Activated CD4-positive, alpha-beta T cell treated with anti-CD3 and anti-CD28 coated beads, Interleukin-2, amount 10 ng/mL, durations not matched to agents 7 days and 5 days (primary cell): ENCODE measurements around the gene RASSF4. TPM values are rescaled to one million over a fixed set of nuclear protein-coding genes. Genes with fewer than 3 reads are reported as not detected.

Experiments
- CTCF ChIA-PET: fragments of 350-600 bp; sonication (Branson Sonifier 250); formaldehyde crosslinking; loops from one replicate; lab custom pipeline; 2021; ENCODE audit warnings: antibody characterized with exemption; lab: Charles Lee
- POLR2A ChIA-PET: fragments of 350-600 bp; sonication (Branson Sonifier 250); formaldehyde crosslinking; loops from one replicate; lab custom pipeline; 2021; ENCODE audit warnings: antibody characterized with exemption; lab: Charles Lee
- DNase-seq: peaks from one replicate; pipeline ENCODE4 v3.0.0-alpha.2; 2020
- H3K27ac Mint-ChIP-seq: one replicate; pipeline ENCODE4 v1.8.0; 2021; ENCODE audit warnings: mild to moderate bottlenecking, moderate library complexity, mixed read lengths
- H3K27me3 Mint-ChIP-seq: one replicate; pipeline ENCODE4 v1.8.0; 2021; ENCODE audit warnings: mixed read lengths
- H3K36me3 Mint-ChIP-seq: one replicate; pipeline ENCODE4 v1.8.0; 2021; ENCODE audit warnings: low read depth, mixed read lengths
- H3K4me1 Mint-ChIP-seq: one replicate; pipeline ENCODE4 v1.8.0; 2021; ENCODE audit warnings: mixed read lengths
- H3K4me3 Mint-ChIP-seq: one replicate; pipeline ENCODE4 v1.8.0; 2021; ENCODE audit warnings: mild to moderate bottlenecking, moderate library complexity, mixed read lengths
- H3K9me3 Mint-ChIP-seq: one replicate; pipeline ENCODE4 v1.8.0; 2021; ENCODE audit warnings: mixed read lengths
- total RNA-seq, 2 experiments: library from RNA; stranded (reverse); gene quantifications; one replicate each; pipeline ENCODE4 v1.2.3, GENCODE V29; 2021

The RASSF4 gene
- total RNA-seq, 2 experiments from 2014 or later: 0.42 to 0.52 TPM

DNA sequence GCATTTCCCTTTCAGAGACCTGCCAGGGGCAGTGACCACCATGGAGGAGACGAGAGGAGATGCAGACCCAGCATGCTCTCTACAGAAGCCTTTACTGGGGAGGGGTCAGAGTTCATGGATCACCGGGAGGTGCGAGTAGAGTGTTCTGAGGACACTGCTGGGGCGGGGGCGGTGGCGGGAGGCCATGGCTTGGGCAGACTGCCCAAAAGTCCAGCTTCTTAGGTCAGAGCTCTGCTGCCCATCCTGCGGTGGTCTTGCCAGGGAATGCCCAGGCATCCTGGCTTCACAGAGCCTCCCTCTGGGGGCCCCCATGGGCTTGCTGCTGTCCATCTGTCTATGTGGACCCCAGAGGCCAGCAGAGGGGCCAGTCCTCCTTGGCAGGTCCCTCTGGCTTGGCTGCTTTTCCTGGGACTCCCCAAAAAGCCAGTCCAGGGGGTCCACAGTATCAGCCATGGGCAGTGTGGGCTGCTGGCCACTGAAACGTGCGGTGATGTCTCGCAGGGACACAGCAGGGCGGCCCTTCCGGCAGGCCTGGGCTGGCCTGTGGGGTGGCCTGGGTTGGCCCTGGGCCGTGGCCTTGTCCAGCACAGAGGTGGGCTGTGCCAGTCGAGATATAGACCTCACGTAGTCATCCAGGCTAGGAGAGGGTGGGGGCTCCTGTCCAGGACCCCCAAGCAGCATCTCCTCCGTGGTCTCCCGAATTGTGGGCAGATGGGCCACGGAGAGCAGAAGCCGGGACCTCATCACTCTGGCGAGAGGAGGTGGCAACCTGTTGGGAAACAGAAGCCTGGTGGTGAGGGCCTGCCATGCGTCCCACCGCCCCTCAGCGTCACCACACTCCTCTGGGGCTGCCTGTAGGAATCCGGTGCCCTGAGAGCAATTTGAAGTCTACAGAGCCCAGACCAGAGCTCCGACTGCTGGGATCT is 17.9 kb downstream of the RASSF4 start:
- H3K4me3 Mint-ChIP-seq: no peak overlapping the region
- H3K9me3 Mint-ChIP-seq: no peaks in the 10 kb centered on the region
- H3K27ac Mint-ChIP-seq: no peak overlapping the region
- no peaks in the 10 kb centered on the region for H3K36me3 Mint-ChIP-seq
- peaks cover 2% of the 10 kb centered on the region for H3K27me3 Mint-ChIP-seq
- DNase-seq: no peak
- POLR2A ChIA-PET: no interaction called here
- CTCF ChIA-PET: interaction anchor here (1.1 to 2.7 kb wide), 3 partner anchors 18 to 45 kb away, joined by 3 to 7 read pairs (median 6); no protein-coding TSS in a partner anchor
- H3K4me1 Mint-ChIP-seq: peaks cover 24% of the 10 kb centered on the region

DNA sequence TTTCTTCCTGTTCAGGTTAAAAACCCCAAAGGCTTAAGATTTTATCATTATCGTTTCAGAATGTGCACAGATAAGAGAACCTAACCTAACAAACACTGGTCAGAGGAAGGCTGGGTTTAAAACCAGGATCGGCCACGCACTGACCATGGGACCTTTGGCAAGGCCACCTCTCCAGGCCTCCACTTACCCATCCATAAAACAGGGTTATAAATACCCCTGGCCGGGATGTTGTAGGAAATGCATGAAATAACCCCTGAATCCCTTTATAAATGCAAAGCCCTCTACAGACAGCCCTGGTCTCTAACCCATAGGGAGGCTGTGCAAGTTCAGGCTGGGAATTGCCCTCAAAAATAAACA is 18.6 kb downstream of the RASSF4 start:
- no peaks in the 10 kb centered on the region for H3K9me3 Mint-ChIP-seq
- peaks cover 2% of the 10 kb centered on the region for H3K27me3 Mint-ChIP-seq
- ChIA-PET CTCF (interaction anchor here (1.6 kb wide), 1 partner anchor 46 kb away, joined by 6 read pairs; no protein-coding TSS in a partner anchor), POLR2A (no interaction called here)
- H3K27ac Mint-ChIP-seq: no peak overlapping the region
- H3K4me3 Mint-ChIP-seq: no peak overlapping the region
- no peaks in the 10 kb centered on the region for H3K36me3 Mint-ChIP-seq
- no peak for DNase-seq
- peaks cover 24% of the 10 kb centered on the region for H3K4me1 Mint-ChIP-seq

DNA sequence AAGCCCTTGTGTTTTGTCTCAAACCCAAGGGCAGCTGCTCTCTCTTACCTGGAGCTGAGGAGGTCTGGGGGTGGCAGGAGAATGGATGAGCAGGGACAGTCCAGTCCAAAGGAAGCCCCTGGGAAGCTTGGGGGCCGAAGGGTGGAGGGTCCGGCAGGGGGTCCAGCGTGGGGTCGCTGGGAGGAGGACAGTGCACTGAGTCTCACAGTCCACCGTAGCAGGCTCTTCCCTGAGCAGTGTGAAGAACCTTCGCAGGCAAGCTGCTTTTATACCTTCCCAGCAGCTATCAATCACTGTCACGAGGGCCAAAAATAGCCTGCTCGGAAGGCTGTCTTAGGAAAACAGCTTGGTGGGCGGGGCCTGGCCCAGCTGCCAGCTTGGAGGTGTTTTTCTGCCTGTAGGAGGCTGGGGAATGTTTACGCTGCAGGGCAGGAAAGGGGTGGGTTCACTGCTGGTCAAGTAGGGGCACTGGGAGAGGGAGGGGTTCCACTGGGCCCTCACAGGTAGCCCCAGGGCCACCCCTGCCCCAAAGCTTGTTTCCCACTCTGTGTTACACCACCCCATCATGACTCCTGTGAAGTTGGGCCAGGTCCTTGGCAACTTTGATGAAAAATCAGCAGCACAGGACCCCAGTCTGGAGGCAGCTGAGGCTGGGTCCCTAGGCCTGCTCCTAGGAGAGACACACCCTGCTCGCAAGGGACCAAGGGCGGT is 19.1 kb downstream of the RASSF4 start, which contains the start of gene DEPP1:
Gene DEPP1 (minus strand): TSS at position 240 of the 711 bp plus-strand sequence. CDS start 779 bp downstream, outside the sequence.
- peak within 1 kb of the TSS; percentile 19 for H3K27ac Mint-ChIP-seq
- CTCF ChIA-PET: interaction anchor here (0.6 to 2.4 kb wide), 5 partner anchors 10 to 46 kb away, joined by 3 to 7 read pairs (median 5); no protein-coding TSS in a partner anchor
- H3K4me1 Mint-ChIP-seq: peaks cover 19% of the 10 kb centered on the region
- H3K4me3 Mint-ChIP-seq: no peak within 1 kb of the TSS
- peak; percentile 22 for DNase-seq
- POLR2A ChIA-PET: no interaction called here
- H3K27me3 Mint-ChIP-seq: peaks cover 2% of the 10 kb centered on the region
- H3K36me3 Mint-ChIP-seq: no peaks in the 10 kb centered on the region
- no peaks in the 10 kb centered on the region for H3K9me3 Mint-ChIP-seq

DNA sequence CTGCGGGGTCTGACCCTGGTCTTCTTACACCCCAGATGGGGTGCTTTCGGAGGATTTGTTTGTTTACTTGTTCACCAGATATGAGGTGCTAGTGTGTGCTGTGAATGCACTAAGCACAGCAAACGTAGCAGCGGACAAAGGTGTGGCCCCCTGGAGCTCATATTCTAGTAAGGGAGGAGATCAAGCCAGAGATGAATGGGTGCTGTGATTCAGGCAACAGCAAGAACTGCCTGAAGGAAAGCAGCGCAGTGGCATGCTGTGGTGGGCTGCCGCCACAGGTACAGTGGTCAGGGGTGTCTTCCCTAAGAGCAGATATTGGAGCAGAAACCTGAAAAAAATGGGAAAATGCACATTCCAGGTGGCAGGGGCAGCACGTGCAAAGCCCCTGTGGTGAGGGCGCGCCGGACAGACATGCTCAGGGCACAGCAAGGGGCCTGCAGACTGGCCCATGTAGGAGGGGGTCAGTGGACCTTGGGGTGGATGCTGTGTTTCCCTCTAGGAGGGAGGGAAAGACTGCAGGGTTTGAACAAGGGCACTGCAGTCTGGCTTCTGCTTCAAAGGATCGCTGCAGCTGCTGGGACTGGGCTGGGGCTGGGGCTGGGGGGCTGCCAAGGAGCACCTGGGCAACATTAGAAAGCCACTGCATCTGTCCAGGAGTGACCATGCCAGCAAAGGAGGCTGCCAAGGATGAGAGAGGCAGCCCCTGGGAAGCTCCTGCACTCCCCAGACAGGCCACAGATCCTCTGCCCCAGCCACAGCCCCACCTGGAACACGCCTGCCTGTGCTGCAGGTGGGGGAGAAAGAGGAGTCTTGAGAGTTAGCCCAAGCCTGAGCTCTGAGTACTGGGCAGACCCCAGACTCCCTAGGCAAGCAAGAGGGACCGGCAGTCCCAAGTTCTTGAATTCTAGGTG is 19.9 kb downstream of the RASSF4 start:
- no peak for DNase-seq
- POLR2A ChIA-PET: no interaction called here
- Mint-ChIP-seq H3K27me3 (peaks cover 2% of the 10 kb centered on the region), H3K36me3 (no peaks in the 10 kb centered on the region), H3K4me3 (no peak overlapping the region), H3K27ac (no peak overlapping the region), H3K4me1 (peaks cover 13% of the 10 kb centered on the region), H3K9me3 (no peaks in the 10 kb centered on the region)
- CTCF ChIA-PET: interaction anchor here (0.6 to 2.4 kb wide), 8 partner anchors 11 to 92 kb away, joined by 3 to 7 read pairs (median 4); no protein-coding TSS in a partner anchor

DNA sequence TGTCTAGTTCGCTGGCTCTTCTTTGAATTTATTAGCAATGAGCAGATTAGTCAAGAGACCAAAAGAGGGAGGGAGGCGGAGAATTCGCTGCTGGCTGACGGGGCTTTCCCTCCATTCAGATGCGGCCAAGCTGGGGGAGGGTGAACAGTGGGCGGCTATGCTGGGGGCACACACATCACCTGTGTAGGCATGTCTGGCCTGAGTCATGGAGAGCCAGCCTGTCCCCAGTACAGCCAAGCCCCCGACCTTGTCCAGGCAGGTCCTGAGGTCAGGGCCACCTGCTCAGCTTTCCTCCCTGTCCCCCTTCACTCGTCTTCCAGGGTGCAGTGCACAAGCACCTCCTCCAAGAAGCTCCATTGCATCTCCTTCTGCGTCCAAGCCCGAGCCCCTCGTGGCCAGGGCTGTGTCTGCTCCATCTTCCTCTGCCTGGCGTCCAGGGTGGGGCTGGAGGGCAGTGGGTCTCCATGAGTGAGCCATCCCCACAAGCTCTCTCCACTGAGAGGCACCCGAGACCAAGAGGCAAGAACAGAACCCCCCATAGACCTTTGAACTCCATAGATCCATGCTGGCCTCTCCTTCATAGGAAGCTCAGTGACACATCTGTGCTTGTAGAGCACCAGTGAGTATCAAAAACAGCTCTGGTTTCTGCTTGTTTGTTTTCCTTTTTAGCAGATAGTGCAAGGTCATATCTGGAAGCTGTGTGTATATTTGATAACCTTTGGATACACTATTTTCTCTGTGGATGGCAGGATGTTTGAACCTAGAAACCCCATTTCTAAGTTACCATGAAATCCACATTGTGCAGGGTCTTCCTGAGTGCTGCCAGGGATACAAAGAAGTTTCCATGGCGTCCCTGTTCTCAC is 20.9 kb downstream of the RASSF4 start:
- DNase-seq: no peak
- Mint-ChIP-seq H3K36me3 (no peaks in the 10 kb centered on the region), H3K4me1 (peaks cover 11% of the 10 kb centered on the region), H3K4me3 (no peak overlapping the region), H3K27ac (no peak overlapping the region), H3K9me3 (no peaks in the 10 kb centered on the region), H3K27me3 (peaks cover 2% of the 10 kb centered on the region)
- ChIA-PET CTCF (interaction anchor here (0.6 to 2.4 kb wide), 8 partner anchors 9 to 91 kb away, joined by 3 to 7 read pairs (median 4); no protein-coding TSS in a partner anchor), POLR2A (no interaction called here)

DNA sequence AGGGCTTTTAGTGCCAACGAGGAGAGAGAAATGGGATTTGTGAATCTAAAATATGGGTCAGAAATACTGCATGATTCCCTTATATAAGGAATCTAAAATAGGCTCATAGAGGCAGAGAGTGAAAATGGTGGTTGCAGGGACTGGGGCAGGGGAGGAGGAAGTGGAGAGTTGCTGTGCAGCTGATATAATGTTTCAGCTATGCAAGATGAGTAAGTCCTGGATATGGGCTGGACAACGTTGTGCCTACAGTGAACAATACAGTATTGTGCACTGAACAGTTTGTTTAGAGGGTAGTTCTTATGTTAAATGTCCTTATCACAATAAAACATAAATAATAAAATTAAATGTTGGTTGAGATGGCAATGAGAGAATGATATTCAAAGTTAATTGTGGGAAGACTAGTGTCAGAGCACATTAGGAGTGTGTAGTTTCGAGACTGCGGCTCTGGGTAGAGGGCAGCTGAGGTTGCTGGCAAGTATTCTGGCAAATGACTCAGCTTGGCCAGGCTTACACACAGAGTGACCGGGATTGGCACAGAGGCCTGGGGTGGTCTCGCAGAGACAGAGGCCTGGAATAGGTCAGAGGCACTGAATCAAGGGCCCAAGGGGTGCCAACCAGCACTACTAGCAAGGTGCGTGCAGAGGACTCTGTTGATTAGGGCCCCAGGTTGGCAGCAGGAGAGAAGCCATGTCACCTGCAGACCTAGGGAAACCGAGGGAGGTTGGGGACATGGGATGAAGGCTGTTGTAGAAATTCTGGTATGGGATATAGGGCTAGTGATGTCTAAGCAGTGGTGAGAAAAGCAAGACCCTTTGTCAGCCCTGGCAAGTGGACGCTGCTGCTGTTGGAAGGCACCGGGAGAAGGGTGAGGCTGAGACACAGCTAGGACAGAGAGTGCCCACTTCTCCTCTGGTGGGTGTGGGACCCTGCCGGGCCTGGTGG is 21.8 kb downstream of the RASSF4 start:
- H3K4me3 Mint-ChIP-seq: no peak overlapping the region
- H3K27me3 Mint-ChIP-seq: peaks cover 3% of the 10 kb centered on the region
- H3K9me3 Mint-ChIP-seq: no peaks in the 10 kb centered on the region
- ChIA-PET POLR2A (no interaction called here), CTCF (interaction anchor here (1.0 to 2.4 kb wide), 4 partner anchors 10 to 19 kb away, joined by 4 to 5 read pairs (median 4); no protein-coding TSS in a partner anchor)
- H3K36me3 Mint-ChIP-seq: no peaks in the 10 kb centered on the region
- H3K4me1 Mint-ChIP-seq: peaks cover 6% of the 10 kb centered on the region
- no peak overlapping the region for H3K27ac Mint-ChIP-seq
- no peak for DNase-seq

DNA sequence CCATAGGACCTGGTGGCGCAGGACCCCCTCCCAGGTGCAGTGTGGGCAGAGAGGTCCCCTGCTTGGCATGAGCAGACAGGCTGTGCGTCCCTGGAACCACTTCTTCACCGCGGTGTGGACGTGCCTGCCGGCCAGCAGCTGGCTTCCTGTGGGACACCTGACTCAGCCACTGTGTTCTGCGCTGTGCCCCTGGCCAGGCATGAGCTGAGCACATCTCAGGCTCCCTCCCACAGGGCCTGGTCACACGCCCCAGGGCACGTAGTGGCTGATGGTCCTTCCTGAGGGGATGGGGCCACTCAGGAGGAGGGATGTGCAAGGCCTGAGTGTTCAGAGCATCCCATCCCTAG is 22.5 kb downstream of the RASSF4 start:
- ChIA-PET CTCF (interaction anchor here (1.1 kb wide), 1 partner anchor 21 kb away, joined by 3 read pairs; no protein-coding TSS in a partner anchor), POLR2A (no interaction called here)
- no peaks in the 10 kb centered on the region for H3K36me3 Mint-ChIP-seq

DNA sequence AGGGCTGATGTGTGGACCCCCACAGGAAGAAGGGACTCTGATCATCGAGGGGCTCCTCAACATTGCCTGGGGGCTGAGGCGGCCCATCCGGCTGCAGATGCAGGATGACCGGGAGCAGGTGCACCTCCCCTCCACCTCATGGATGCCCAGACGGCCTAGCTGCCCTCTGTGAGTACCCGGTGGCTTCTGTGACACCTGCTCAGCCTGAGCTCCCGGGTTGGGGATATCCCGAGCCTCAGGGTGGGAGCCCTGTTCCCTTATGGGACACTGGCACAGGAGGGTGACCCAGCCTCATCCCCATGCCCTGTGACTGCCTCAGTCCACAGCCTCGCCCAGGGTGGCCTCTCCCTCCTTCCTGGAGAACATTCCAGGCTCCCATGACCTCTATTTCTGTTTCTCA is 22.9 kb downstream of the RASSF4 start:
- CTCF ChIA-PET: interaction anchor here (1.1 kb wide), 1 partner anchor 21 kb away, joined by 3 read pairs; no protein-coding TSS in a partner anchor
- Mint-ChIP-seq H3K4me3 (no peak overlapping the region), H3K36me3 (no peaks in the 10 kb centered on the region), H3K27ac (no peak overlapping the region), H3K27me3 (peaks cover 3% of the 10 kb centered on the region), H3K9me3 (no peaks in the 10 kb centered on the region), H3K4me1 (peaks cover 6% of the 10 kb centered on the region)
- POLR2A ChIA-PET: no interaction called here
- DNase-seq: no peak

More for the DNA sequence above, 22.5 kb downstream of the RASSF4 start:
- Mint-ChIP-seq H3K27me3 (peaks cover 3% of the 10 kb centered on the region), H3K4me3 (no peak overlapping the region), H3K4me1 (peaks cover 6% of the 10 kb centered on the region), H3K9me3 (no peaks in the 10 kb centered on the region), H3K27ac (no peak overlapping the region)
- DNase-seq: no peak

DNA sequence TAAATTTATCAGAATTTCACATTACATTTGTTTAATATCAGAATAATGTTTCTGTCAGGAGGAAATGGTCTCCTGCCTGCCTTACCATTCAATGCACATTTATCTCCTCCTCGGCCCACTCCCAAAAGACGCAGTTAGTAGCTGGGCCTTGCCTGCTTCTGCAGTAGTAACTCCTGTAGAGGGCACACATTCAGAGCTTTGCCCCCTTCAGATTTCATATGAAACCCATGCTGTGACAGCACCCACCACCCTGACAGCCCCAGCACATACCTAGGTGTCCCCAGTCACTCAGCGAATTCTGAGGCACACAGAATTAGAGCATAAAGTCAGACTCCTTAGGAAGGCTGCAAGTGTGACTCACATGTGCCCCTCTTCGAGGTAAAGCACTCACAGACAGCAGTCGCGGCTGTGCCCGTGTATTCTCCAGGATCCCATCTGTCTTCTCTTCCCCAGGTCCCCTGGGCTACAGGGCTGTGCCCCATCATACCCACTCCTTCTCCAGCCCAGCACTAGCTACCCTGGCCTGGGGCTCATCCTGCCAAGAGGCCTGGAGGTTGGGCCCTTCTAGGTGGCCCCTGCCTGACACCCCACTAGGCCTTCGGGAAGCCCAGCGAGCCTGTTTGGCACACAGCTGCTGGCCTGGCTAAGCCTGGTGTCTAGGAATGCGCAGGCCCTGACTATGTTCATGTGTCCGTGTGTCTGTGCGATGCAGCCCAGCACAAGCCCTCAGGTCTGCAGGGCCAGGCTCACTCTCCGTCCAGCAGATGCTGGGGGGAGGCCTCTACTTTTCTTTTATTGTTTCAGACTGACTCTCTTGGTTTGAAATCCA is 23.7 kb downstream of the RASSF4 start:
- ChIA-PET CTCF (interaction anchor here (1.1 kb wide), 1 partner anchor 20 kb away, joined by 3 read pairs; no protein-coding TSS in a partner anchor), POLR2A (no interaction called here)
- Mint-ChIP-seq H3K9me3 (no peaks in the 10 kb centered on the region), H3K27me3 (peaks cover 3% of the 10 kb centered on the region), H3K4me1 (peaks cover 5% of the 10 kb centered on the region), H3K36me3 (no peaks in the 10 kb centered on the region), H3K27ac (no peak overlapping the region), H3K4me3 (no peak overlapping the region)
- no peak for DNase-seq

DNA sequence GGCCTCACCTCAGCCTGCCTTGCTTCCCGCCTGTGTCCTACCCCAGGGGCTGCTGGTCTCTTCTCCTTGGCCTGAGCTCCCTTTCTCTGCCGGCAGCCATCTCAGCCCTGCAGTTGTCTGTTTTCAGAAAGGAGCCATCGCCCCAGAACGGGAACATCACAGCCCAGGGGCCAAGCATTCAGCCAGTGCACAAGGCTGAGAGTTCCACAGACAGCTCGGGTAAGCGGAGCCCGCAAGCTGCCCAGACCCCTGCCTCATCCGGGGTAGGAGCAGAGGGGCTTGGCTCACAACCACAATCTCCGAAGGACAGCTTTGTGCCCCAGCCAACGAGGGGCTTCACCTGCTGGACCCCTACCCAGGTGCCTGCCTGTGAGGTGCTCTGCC is 24.3 kb downstream of the RASSF4 start:
- POLR2A ChIA-PET: no interaction called here

More for the DNA sequence above, 24.3 kb downstream of the RASSF4 start:
- H3K27me3 Mint-ChIP-seq: peaks cover 3% of the 10 kb centered on the region
- CTCF ChIA-PET: no interaction called here
- H3K27ac Mint-ChIP-seq: no peak overlapping the region
- H3K9me3 Mint-ChIP-seq: no peaks in the 10 kb centered on the region
- no peaks in the 10 kb centered on the region for H3K36me3 Mint-ChIP-seq
- no peak for DNase-seq
- peaks cover 3% of the 10 kb centered on the region for H3K4me1 Mint-ChIP-seq
- H3K4me3 Mint-ChIP-seq: no peak overlapping the region
